GM18907 (cell line): ENCODE data around the gene OSR1.

Source experiments
- ATAC-seq: cut with Tn5 transposase; IDR thresholded peaks from one replicate; pipeline ENCODE4 v1.9.1; 2021; ENCODE audit warnings: mild to moderate bottlenecking, moderate library complexity; ENCODE audit not compliant: unreplicated experiment

The OSR1 gene

DNA sequence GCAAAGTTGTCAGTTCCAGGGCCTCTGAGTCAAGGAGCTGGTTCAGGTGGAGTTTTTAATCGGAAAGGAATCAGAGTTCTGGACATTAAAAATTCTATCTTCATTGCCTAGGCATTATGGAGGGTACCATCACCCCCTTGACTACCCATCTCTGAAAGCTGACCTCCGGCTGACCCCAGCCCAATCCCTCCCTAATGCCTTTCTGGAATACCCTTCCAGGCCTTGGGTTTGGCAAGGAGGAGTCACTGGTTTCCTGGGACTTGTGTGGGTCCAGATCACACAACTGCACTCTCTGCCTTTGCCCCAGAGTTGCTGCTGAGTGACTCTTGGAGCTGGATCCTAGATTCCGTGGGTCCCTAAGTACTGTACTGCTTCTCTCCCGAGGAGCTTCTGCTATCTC is 1.0 kb upstream of the OSR1 start:
- no peak for ATAC-seq

DNA sequence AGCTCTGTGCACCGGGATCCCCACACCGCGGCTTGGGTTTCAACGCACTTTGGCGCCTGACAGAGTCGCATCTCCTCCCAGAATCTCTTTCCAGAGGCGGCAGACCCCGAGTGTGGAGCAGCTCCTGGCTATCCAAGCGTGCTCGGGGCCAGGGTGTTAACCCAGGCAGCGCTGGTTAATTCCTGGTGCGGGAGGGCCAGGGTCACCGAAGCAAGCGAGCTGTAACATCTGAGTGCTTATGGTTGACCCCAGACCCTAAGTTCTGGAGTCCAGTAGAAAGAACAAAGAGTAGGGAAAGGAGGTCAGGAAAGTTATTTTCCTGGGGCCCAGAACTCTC is 566 bp upstream of the OSR1 start:
- ATAC-seq, result no peak

DNA sequence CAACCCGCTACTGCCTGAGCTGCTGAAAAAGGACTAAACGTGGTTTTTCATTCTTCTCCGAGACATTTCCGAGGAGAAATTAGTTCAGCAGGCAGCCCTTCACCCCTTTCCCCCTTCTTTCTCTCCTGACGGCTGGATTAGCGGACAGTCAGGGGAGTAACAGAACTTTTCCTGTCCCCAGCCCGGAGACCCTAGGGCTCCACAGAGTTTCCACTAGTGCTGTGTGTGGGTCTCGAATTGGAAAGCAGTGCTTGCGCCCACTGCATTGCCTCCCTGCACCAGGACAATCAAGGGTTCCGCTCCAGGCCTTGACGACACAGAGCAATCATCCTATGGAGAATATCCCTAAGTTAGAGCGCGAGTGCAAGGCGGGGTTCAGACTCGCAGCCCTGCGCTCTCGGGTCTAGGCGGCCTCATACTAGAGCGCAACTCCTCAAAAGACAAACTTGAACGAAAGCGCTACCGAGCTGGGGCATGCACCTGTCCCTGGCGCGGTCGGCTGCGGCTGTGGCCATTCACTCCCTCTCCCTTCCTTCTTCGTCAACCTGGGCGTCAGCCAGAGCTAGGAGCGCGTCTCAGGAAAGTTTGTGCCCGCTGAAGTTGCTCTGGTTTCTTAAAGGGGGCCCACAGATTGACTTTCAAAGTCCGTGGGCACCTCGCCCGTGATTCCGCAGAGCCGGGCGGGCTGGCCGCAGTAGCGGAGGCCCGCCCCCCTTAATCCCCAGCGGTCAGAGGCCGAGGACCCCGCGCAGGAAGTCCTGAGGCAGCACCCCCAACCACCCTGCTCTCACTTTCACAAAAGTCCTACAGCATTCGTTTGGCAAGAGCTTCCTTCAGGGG is 801 bp downstream of the OSR1 start:
- ATAC-seq, result no peak

DNA sequence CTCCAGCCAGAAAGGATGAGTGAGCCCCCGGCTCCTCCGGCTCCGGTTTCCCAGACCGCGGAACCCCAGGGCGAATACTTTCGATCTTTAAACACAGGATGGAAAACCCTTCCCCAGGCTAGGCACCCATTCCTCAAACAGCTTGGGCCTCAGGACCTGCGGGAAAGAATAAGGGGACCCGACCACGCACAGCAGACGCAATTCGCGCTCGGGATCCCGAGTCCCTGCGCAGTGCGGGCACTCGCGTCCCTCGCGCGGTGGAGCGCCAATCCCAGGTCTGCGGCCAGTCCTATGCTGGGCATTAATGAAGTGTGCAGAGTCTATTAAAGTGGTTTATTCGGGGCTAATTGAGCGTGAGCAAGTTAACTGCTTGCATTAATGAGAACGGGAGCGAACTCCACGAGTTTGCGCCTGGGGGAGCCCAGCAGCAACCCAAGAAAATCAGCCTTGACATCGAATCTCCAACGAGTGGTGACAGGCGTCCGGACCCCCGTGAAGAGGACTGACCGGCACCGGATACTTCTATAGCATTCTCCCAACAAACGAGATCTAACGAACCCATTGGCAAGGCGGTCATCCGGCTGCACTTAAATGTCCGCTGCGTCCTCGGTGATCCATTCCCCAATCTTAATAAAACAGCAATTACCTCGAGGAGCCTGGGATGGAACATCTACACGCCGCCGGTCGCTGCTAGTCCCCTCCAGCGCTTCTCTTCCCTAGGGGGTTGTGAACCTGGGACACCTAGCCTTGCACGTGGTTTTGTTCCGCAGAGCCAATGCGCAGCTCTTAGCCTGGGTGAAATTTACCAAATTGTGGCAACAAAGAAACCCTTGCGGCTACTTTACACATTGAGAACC is 1.6 kb downstream of the OSR1 start:
- no peak for ATAC-seq

DNA sequence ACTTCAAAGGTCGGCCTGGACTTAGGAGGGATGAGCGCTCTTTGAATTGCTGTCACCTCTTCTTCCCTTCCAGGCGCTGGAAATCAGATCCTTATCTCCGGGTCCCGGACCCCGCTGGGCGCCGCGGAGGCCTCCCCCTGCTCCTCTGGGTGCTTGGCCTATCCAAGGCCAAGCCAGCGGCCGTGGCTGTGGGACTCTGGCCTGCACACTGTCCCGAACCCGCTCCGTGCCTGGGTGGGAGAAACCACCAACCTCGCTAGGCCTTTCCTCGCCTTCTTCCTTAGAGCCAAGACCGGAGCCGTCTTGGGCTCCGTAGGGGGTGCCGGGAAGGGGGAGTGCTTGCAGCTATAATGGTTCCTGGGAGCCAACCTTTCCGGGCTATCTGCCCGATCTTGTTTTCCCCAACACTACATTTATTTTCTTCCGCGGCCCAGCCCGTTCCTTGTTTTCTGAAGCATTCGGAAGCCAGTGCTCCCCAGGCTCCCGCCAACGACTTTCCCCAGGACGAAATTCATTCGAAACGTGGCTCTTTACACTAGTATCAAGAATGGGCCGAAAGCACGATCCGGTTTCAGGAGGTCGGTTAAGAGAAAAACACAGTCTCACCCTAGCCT is 2.4 kb downstream of the OSR1 start:
- no peak for ATAC-seq

DNA sequence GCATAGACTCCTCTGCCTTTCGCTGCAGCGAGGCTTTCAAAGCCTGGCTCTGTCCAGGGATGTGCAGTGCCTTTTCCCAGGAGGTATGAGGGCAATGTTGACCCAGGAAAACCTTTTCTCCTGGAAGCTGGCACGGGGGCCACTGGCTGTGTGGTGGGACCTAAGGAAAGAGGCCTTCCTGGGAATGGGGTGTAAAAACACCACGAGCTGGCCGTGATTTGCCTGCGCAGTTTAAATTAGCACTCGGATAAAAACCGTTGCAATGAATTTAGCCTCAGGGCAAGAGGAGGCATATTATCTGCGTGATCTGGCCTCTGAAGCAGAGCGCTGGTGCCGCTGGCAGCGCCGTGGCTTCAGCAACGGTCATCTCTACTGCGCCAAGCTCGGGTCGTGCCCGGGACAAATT is 3.0 kb downstream of the OSR1 start:
- ATAC-seq, result no peak

DNA sequence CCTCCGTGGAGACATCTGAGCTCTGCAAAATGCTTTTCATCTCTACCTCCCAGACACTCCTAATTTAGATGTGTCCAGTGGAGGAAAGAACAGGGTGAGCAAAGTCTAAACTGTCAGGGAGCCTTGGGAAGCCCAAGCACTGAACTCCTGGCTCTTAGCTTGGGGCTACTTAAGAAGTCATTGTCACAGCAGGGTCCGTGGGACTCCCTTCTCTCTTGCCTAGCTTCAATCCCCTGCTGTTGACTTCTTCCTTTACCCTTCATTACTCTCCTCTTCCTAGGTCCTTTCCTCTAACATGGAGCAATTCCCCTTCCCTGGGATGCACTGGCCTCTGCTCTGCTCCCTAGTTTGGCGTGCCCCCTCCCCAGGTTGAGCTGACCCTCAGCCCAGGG is 3.4 kb downstream of the OSR1 start:
- no peak for ATAC-seq

DNA sequence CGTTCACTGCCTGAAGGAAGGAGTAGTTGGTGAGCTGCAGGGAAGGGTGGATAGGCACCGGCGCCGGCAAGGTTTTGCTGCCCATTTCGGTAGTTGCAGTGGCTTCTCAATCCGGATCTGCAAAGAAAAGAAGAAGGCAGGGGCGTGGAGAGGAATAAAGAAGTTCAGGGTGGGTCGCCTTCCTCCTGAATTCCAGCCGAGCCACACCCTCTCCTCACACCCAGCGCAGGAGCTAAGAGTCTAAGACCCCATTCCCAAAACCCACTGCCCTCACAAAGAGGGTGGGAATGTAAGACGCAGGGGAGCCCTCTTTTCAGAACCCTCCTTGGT is 4.7 kb downstream of the OSR1 start:
- ATAC-seq, result no peak

DNA sequence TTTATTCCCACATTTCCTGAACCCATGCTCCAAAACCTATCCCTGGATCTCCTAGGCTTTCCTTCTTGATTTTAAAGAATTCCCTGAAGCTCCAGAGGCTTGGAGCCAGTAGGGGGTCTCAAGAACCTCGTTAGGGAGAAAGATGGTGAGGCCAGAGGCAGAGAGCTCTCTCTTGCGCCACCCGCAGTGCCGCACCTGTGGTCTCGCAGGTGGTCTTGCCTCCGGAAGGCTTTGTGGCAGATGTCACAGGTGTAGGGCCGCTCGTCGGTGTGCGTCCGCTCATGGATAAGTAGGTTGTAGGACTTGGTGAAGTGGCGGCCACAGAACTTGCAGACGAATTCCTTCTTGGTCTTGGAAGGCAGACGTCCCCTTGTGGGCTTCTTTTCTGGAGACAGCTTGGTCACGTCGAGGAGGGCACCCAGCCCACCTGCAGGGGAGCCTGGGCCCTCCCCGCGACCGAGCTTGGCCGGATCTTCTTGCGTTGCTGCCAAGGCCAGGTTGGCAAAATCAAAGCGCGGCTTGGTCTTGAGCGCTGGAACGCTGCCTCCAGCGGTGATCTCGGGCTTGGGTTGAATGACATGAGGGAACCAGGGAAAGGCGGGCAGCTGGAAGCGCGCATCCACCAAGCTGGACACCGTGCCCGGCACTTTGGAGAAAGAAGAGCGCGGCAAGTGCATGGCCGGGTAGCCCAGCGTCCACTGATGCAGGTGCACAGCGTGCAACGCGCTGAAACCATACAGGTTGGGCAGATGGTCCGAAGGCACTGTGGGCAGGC is 5.3 kb downstream of the OSR1 start:
- ATAC-seq, result no peak

DNA sequence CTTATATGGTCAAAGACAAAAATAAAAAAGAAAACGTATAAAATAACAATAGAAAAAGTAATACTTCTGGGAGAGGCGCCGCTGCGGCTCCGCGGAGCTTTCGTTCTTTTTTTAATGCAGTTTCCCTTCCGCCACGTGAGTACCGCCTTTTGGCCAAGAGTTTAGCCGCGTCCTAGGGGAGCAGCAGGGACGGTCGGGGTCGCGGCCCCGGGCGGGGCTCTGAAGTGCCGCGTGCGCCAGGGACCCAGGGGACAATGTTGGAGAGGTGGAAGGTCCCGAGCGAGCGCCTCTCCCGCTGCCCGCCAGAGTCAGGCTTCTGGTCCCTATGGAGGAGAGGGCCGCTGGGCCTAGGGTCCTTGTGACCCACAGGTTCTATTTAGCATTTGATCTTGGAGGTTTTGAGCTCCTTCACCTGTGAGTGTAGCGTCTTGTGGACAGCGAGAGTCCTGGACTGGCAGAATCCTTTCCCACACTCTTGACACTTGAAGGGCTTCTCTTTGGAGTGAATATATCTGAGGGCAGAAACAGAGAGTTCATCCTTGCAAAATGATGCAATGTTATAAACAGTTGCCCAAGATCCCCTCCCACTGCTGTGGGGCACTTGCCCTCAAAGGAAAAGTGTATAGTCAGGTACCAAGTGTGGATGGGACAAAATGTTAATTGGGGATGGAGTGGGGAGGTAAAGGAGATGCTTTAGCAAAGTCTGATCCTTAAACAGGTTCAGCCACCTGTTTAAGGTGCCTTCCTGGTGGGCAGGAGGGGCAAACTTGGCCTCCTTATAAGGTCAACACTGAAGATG is 6.3 kb downstream of the OSR1 start:
- no peak for ATAC-seq

DNA sequence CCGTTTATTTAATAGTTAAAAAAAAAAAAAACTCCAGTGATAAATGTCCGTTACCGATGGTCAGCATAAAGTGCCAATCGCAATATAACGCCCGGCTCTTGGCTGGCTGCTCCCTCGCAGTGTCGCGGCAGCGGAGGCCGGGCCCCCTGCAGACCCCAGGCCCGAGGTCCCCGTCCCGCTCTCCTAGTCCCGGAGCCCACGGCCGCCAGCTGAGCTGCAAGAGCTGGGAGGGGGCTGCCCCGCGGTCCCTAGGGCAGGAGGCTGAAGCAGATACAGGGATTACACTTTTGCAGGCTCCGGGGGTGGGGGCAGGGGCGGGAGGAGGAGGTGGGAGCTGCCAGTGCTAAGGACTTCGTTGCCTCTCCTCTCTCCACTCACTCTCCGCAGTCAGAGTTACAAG is 6.9 kb downstream of the OSR1 start:
- ATAC-seq, result no peak

DNA sequence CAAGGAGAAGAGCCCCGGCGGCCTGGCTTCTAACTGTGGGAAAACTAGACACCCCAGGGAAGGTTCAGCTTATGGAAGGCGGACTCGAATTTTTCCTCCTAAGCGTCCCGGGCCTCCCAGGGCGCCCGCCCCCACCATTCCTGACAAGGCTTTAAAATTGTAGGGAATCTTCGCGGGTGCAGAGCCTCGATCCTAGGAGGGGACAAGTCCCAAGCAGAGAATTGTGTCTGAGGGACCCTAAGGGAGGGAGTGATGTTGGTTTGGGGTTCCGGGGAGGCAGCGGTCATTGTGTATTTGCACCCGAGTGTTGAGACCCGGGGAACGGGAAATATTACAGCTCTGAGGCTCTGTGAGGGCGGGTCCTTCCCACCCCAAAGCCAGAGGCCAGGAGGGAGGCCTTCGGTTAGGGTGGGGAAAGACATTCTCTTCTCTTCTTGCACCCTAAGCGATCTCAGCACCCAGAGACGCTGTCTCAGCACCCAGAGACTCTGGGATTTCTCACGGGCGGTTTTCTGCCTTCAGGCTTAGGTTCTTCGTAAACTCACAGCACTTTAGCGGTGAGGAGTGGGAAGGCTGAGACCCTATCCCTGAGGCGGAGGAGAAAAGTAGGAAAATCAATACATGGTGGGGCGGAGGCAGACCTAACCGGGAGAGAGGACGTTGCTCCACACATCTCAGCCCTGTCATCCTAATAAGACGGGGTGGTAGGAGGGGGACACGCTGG is 7.6 kb downstream of the OSR1 start:
- no peak for ATAC-seq

DNA sequence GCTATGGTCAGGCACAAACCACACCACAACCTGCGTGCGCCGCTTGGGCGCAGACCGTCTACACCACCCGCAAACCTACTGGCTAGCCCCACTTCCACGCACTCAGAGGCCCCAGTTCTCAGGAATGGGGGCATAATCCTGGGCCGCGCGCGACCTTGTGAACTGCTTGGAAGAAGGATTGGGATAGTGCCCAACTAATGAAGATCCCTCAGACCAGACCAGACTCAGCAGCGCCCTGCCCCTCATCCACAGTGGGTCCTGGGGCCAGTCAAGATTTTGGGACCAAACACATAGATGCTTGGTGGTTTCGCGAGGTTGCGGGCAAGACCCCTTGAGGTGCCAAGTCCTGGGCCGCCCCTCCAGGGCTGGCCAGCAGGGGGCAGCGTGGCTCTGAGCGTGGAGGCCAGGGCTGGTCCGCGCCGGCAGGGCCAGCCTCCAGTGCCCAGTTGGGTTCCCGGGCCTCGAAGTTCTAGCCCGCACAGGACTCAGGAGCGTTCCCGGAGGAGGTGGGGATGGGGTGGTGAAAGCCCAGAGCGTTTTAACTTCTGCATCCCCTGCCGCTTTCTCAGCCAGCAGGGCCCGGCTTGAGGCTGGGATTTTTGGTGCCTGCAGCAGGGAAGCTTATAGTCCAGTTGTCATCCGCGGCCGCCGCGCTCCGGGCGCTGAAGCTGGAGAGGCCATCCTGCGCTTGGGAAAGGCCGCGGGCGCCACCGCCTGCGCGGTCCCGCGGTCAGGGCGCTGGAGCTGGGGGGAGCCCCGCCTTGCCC is 8.3 kb downstream of the OSR1 start:
- ATAC-seq, result peak; percentile 24

DNA sequence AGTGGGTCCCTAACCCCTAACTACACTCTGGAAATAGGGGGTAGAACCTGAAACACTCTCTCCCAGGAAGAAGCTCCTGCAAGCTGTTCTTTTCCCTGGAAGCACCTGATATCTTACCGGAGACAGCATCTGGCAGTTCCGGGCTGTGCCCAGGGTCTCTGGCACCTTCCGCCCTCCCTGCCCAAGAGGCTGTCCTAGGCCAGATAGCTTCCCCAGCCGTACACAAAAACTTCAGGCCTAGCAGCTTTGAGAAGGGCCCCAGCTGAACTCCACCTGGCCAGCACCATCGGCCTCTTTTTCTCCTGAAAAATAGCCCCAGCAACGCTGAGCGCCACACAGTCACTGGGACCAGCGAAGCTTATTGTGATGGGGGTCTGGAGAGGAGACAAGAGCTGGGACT is 9.7 kb downstream of the OSR1 start:
- no peak for ATAC-seq

DNA sequence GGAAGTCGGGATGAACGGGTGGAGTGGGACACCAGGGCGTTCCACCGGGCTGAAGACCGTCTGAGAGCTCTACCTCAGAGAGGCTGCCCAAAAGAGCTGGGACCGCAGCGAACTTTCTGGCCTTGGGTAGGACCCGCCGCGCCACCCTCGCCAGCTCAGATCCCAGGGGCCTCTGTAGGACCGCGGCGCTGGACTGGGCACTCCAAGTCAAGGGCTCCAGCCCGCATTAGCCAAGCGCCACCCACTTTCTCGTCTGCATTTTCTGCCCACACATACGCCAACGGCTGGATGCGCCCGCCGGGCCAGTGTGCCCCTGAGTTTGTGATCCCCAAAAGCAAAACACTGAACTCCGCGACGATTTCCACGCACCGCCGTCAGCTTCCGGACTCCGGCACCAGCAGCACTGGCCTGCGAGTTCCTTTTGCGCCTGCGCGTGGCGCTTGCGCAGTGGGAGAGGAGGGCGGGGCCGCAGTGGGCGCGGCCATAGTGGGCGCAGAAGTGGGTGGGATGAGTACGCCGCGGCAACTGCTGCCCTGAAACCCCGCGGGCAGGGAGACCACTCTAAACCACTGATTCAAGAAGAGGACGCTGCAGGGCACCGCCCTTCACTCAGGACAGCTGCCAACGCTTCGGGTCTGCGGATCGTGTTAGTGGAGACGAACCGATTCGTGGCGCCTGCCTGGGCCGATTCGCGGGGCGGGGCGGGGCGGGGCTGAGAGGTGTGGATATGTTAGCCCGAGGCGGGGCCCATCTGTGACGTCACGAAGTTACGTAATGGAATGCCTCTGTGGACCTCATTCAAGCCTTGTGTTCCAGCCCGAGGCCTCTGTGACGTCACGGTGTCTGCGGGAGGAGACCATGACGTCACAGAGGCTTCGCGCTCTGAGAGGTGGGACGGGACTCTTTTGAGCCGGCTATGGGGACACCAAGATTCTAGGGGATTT is 10.5 kb downstream of the OSR1 start:
- peak; percentile 94 for ATAC-seq

DNA sequence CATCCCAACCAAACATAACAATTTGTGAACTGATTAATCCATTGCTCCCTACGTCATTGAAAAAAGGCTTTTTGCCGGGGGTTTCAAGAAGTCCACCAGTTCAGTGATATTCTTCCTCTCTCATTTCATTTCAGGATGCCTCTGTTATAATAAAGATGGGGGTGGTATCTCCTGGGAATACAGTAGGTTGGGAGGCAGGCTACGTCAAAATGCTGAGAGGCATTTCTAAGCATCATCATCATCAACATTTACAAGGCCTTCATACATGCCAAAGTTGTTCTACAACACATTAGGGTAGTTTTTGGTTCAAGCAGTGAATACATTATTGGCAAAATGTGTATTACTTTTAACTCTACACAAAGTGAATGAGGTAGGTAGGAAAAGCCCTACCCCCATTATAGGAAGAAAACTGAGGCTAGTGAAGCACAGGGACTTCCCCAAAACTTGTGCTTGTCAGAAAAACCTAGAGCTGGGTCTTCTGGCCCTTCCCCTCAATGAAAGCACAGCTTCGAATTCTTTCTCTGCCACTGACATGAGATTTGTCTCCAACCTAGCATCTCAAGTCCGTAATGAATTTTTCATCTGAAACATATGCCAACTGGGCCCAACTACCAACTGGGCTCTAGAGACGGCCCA is 11.3 kb downstream of the OSR1 start:
- ATAC-seq, result peak; percentile 17

DNA sequence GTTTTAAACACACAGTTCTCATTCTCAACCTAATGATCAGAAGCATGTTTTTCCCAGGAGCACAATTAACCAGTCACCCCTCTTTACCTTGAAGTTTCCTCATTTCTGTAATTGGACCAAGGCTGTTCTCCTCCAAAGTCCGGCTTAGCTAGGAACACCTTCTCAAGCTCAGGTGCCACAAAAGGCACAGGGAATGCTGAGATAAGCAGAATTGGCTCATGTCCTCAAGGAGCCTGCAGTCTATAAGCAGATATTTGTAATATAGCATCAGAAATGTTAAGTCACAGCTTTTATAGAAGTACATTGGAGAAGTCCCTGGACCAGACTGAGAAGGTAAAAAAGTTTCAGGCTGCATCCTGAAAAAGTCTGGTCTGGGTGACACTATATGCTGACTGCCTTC is 20.7 kb downstream of the OSR1 start:
- ATAC-seq, result no peak

DNA sequence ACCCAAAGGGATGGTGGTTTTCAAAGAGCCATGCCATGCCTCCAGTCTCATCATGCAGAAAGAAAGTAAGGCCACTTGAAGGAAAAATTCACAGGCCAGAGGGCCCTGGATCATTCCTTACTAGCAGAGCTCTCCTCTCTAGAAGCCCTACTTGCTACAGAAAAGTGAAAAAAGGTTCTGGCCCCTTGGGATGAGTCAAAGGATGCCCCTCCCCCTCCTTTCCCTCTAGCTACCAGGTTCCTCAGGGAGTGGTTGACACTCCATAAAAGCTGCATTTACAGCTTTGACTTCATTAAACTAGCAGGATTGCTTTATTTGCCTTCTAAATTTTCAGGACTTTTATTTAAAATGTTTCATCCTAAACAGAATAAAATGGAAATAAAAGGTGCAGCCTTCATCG is 21.2 kb downstream of the OSR1 start:
- ATAC-seq, result no peak
